Epithelial cell of proximal tubule (primary cell): ENCODE measurements around the gene ZDHHC4. TPM values are rescaled to one million over a fixed set of nuclear protein-coding genes. Genes with fewer than 3 reads are reported as not detected.
A peak's percentile ranks its signal among the peaks of the same experiment; 100 is the strongest.
"Not testable (repeated sequence)": the region's sequence is repeated elsewhere in the genome, so short reads cannot be mapped to it uniquely, and the experiment has no call there.

Experiments
- DNase-seq: peaks from one replicate; pipeline ENCODE4 v3.0.0-alpha.2; 2011; ENCODE audit warnings: low read depth
- H3K4me3 ChIP-seq: 2 replicates; pipeline ENCODE4 v1.5.1; 2011; ENCODE audit warnings: low read depth, mild to moderate bottlenecking, low read length
- total RNA-seq: library from RNA; depleted of rRNA; stranded (reverse); fragments of >200 nt; gene quantifications from 2 replicates; pipeline ENCODE4 v1.2.3, GENCODE V29; 2015
- TF ChIP-seq, protein P1 (sequence below): conservative IDR thresholded peaks from 2 replicates; pipeline ENCODE4 v1.5.1; 2012; ENCODE audit warnings: low read depth, mild to moderate bottlenecking, low read length

Gene ZDHHC4
- total RNA-seq, 1 donor from 2014 or later: 55.1 TPM

DNA sequence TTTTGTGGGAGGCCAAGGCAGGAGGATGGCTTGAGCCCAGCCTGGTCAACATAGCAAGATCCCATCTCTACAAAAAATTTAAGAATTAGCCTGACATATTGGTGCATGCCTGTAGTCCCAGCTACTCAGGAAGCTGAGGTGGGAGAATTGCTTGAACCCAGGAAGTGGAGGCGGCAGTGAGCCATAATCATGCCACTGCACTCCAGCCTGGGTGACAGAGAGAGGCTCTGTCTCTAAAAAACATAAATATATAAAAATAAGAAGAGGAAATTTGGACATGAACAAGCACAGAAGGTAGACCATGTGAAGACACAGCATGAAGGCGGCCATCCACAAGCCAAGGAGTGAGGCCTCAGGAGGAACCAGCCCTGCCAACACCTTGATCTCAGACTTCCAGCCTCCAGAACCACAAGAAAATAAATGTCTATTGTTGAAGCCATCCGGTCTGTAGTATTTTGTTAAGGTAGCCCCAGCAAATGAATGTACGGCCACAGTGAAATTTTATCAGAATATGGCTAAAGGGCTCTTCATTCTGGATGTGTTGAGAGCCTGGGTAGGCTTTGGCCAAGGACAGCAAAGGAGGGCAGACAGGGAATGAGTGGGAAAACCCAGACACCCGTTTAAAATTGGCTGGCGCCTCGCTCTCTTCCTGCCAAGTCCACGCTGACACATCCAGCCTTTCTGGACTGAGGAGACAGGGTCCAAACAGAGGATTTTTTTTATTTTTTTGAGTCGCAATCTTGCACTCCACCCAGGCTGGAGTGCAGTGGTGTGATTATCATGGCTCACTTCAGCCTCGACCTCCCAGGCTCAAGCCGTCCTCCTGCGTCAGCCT lies 13.1 kb upstream of the ZDHHC4 start:
- TF ChIP-seq, protein P1, sequence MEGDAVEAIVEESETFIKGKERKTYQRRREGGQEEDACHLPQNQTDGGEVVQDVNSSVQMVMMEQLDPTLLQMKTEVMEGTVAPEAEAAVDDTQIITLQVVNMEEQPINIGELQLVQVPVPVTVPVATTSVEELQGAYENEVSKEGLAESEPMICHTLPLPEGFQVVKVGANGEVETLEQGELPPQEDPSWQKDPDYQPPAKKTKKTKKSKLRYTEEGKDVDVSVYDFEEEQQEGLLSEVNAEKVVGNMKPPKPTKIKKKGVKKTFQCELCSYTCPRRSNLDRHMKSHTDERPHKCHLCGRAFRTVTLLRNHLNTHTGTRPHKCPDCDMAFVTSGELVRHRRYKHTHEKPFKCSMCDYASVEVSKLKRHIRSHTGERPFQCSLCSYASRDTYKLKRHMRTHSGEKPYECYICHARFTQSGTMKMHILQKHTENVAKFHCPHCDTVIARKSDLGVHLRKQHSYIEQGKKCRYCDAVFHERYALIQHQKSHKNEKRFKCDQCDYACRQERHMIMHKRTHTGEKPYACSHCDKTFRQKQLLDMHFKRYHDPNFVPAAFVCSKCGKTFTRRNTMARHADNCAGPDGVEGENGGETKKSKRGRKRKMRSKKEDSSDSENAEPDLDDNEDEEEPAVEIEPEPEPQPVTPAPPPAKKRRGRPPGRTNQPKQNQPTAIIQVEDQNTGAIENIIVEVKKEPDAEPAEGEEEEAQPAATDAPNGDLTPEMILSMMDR: no peak
- H3K4me3 ChIP-seq: no peak overlapping the region
- DNase-seq: no peak

DNA sequence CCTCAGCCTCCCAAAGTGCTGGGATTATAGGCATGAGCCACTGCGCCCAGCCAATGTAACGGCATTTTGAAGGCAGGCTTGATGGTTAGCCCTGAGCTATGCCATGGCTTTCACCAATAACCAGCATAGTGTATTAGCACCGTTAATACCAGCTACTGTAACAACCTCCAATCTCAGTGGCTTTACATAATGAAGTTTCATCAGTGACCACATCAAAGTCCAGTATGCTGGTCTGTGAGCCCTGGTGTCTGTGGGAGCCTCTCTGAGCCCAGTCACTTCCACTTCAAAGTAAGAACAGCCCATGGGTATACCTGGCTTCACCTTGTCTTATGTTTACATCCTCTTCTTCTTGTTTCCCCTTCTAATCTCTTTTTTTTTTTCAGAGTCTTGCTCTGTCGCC lies 11.6 kb upstream of the ZDHHC4 start:
- DNase-seq: no peak
- H3K4me3 ChIP-seq: no peak overlapping the region
- TF ChIP-seq, protein P1: no peak

DNA sequence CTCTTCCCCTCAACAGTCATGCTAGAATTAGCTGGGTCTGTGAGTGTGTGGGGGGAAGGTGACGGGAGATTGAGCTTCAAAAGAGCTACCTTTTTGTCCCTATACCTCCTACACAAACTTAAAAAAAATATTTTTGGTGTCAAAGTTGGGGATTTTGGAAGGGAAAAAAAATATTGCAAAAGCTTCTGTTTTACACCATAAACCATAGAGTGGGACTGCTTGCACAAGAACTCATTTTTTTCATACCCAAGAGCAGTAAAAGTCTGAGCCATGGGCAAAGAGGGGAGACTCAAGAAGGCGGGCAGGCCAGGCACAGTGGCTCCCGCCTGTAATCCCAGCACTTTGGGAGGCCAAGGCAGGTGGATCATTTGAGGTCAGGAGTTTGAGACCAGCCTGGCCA lies 9.4 kb upstream of the ZDHHC4 start:
- TF ChIP-seq, protein P1: no peak
- no peak overlapping the region for H3K4me3 ChIP-seq

DNA sequence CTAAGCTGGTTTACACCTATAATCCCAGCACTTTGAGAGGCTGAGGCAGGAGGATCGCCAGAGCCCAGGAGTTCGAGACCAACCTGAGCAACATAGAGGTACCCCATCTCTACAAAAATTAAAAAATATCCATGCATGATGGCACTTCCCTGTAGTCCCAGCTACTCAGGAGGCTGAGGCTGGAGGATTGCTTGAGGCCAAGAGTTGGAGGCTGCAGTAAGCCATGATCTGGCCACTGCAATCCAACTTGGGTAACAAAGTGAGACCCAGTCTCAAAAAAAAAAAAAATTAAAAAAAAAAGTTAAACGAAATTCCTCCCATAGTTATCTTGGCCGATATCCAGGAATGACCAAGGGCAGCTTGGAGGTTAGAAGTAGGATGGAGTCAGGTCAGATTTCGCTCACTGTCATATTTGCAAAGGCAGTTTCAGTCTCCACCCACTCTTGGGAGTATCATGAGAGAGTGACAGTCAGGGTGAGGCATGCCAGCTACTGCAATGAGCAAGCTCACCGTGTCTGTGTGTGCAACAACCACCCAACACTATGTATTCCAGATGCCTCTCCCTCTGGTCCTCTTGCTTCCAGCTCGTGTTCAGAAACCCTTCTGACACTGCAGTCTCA lies 6.0 kb upstream of the ZDHHC4 start:
- TF ChIP-seq, protein P1: no peak
- H3K4me3 ChIP-seq: no peak overlapping the region
- DNase-seq: no peak

More for the DNA sequence above, 9.4 kb upstream of the ZDHHC4 start:
- DNase-seq: no peak

DNA sequence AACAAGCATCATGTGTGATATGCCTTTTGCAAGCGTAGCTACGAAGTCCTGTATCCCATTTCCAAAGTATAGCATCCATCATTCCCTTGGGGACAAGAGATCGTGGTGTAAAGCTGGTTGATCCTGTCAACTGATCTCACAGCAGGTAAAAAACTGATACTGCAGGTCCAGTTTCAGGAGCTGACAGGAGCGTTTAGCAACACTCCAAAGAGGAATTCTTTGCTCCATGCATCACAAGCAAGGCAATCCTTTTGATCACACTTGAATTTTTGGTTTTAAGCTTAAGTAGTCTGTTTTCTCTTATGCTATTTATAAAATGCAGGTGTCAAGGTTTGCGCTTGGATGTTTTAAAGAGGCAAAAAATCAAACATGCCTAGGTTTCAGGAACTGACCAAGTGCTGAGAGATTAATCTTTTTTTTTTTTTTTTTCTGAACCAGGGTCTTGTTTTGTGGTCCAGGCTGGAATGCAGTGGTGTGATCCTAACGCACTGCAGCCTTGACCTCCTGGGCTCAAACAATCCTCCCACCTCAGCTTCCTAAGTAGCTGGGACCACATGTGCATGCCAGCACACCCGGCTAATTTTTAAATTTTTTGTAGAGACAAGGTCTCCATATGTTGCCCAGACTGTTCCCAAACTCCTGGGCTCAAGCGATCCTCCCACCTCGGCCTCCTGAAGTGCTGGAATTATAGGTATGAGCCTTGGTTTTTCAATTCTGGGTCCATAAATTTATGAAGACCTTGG lies 1.8 kb upstream of the ZDHHC4 start:
- DNase-seq: no peak
- no peak overlapping the region for H3K4me3 ChIP-seq
- TF ChIP-seq, protein P1: no peak

DNA sequence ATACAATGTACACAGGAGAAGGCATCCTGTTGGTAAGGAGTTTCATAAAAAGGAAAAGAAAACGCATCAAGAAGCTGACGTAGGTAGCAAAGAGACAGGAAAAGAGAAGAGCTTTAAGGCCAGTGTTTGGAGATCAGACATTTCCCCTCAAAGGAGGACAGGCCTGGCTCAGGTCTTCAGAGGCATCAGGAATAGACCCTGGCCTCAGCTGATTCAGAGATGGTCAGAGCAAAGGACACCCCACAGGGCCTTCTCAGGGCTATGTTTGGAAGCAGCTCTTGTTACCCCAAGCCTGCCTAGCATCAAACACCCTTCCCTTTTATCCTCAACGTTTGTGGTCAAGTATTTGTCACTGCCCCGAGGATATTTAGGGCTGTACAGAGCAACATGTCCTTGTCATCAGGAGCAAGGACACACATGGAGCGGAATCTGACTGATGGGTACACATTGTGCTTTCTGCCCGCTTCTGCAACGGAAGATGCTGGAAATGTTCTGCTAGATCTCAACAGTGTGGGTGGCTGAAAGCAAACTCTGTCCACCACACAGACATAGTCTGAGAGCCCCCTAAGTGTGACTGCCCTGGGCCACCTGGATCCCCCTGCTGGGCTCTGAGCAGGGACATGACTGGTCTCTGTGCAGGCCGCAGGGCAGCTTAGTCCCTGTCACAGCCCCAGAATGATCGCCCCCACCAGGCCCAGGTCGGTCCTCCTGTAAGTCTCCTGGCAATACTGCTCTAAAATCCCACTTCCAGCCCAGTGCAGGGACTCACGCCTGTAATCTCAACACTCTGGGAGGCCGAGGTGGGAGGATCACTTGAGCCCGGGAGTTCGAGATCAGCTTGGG lies 1.0 kb upstream of the ZDHHC4 start:
- DNase-seq: no peak
- H3K4me3 ChIP-seq: peak overlapping the region; percentile 95
- TF ChIP-seq, protein P1: no peak

DNA sequence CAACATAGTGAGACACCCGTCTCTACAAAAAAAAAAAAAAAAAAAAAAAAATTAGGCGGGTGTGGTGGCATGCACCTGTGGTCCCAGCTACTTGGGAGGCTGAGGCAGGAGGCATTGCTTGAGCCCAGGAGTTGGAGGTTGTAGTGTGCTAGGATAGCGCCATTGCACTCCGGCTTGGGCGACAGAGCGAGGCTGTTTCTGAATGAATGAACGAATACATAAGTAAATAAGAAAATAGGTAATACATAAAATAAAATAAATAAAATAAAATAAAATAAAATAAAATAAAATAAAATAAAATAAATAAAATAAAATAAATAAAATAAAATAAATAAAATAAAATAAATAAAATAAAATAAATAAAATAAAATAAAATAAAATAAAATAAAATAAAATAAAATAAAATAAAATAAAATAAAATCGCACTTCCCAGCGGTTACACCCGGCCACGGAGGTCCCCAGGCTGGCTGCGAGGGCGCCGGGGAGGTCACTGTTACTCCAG lies 336 bp upstream of the ZDHHC4 start:
- peak overlapping the region; percentile 95 for H3K4me3 ChIP-seq
- not testable (repeated sequence) for DNase-seq
